ENCODE measurements around the gene OVCA2.

The OVCA2 gene

DNA sequence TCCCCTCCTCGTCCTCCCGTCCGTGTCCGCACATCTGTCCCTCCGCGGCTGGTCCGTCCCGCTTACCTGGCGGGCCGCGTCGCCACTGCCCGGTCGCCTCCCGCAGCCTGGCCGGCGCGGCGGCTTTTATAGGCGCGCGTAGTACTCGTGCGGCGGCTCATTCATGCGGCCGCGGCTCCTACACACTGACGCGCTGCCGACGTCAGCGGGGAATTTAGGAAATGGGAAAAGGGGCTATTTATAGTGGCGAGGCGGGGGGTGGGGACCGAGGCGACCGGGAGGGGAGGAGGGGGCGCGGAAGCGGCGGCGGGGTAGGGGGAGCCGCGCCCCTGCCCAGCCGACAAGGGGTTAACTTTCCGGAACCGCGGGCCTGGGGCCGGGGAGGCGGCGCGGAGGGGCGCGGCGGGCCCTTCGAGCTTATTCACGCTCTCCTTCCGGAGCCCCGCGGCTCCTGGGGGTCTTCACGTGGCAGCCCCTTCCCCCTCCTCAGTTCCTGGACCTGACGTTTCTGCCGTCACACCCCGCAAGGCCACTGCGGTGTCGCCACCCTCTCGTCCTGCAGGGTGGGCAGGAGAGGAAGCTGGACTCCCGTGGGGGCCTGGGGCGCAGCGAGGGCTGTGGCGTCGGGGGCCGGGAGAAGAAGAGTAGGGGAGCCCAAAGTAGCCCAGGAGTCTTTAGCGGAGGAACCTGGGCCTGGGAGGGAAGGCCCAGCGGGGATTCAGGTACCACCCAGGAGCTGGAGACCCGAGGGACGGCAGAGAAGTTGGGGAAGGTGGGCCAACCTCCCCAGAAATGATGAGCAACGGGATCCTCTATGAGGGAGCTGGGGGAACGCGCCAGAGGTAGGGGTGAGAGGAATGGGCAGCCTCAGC lies 9.5 kb downstream of the OVCA2 start:
- DNase-seq (ENCODE audit: insufficient read length) (no peak), FAIRE-seq (no peak)
- TF ChIP-seq POLR2AphosphoS5 (IDR thresholded peaks at IDR 0.05; ENCODE audit: low read depth, low read length), result no peak
- TF ChIP-seq TAF1 (IDR thresholded peaks at IDR 0.05; ENCODE audit: borderline replicate concordance, low read depth, low read length), result no peak
- no peak for TF ChIP-seq POLR2A (IDR thresholded peaks at IDR 0.05; ENCODE audit: low read depth, low read length)

DNA sequence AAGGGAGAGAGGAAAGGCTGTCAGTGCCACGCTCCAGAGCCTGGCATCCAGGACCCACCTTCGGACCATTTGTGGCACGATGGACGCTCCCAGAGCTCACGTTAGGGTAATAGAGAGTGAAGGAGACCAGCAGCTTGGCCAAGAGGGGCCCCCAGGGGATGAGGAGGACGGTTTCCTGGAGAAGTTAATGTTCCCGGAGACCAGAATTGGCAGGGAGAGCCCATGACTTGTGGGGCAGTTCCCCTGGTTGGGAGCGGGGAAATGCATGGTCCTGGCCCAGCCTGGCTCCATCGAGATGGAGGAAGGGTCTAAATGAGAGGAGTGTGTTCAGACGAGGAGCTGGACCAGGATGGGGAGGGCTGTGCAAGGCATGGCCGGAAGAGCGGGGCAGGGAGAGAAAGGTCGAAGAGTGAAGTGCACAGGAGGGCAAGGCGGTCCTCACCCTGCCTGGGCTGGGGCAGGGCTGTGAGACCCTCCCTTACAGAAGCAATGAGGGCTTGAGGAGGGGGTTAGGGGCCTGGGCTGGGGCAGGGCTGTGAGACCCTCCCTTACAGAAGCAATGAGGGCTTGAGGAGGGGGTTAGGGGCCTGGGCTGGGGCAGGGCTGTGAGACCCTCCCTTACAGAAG lies 10.2 kb downstream of the OVCA2 start:
- TF ChIP-seq POLR2A (IDR thresholded peaks at IDR 0.05; ENCODE audit: low read depth, low read length), result no peak
- TF ChIP-seq TAF1 (IDR thresholded peaks at IDR 0.05; ENCODE audit: borderline replicate concordance, low read depth, low read length), result no peak
- TF ChIP-seq POLR2AphosphoS5 (IDR thresholded peaks at IDR 0.05; ENCODE audit: low read depth, low read length), result no peak
- DNase-seq (ENCODE audit: insufficient read length) (no peak), FAIRE-seq (no peak)

DNA sequence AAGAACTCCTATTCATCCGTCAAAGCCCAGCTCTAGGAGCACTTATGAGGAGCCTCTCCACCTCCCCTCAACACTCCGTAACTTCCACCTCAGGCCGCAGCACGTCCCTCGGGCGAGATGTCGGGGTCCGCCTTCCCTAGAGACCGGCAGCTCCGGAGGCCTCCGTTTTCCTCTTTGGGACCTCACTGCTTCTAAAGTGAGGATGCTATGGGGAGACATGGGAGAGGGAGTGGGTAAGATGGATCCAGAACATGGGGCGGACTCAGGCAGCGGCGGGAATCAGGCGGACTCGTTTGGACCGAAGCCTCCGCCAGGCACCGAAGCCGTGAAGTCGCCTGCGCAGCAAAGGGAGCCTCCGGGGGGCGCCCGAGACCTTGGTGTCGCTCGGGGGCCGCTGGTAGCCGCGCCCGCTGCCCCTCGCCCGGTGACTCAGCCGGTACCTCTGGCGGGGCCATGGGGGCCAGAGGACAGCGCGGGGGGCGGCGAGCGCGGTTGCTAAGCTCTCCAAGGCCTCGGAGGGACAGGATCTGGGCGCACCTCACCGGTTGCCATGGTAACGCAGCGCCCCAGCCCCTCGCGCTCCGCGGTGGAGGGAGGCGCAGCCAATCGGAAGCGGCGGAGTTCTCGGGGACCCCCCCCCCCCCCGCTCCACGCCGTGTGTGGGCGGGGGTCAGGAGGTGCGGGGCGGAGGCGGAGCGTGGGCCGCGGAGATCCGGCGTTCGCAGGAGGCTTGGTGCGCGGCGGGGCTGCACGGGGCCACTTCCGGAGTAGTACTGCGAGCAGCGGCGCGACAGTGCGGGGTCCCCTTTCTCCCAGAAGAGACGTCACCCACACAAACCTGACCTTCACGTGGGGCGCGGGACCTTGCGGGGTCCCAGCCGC lies 11.8 kb downstream of the OVCA2 start:
- DNase-seq (ENCODE audit: insufficient read length), result no peak
- TF ChIP-seq POLR2AphosphoS5 (IDR thresholded peaks at IDR 0.05; ENCODE audit: low read depth, low read length), result no peak
- no peak for TF ChIP-seq POLR2A (IDR thresholded peaks at IDR 0.05; ENCODE audit: low read depth, low read length)
- TF ChIP-seq TAF1 (IDR thresholded peaks at IDR 0.05; ENCODE audit: borderline replicate concordance, low read depth, low read length), result no peak
- peak; percentile 91 for FAIRE-seq

DNA sequence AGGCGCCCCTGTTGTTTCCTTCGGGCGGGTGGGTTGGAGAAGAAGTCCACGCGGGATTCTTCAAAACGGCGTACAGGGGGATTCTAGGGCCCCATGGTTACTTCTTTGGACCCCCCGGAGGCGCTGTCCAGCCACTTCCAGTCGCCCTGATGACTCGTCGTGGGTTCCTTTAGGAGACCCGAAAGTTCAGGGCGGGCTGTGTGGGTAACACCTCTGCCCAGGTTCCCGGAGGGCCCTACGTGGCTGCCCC lies 12.4 kb downstream of the OVCA2 start:
- no peak for FAIRE-seq
- DNase-seq (ENCODE audit: insufficient read length), result no peak
- TF ChIP-seq TAF1 (IDR thresholded peaks at IDR 0.05; ENCODE audit: borderline replicate concordance, low read depth, low read length) (no peak), POLR2A (IDR thresholded peaks at IDR 0.05; ENCODE audit: low read depth, low read length) (no peak), POLR2AphosphoS5 (IDR thresholded peaks at IDR 0.05; ENCODE audit: low read depth, low read length) (no peak)

DNA sequence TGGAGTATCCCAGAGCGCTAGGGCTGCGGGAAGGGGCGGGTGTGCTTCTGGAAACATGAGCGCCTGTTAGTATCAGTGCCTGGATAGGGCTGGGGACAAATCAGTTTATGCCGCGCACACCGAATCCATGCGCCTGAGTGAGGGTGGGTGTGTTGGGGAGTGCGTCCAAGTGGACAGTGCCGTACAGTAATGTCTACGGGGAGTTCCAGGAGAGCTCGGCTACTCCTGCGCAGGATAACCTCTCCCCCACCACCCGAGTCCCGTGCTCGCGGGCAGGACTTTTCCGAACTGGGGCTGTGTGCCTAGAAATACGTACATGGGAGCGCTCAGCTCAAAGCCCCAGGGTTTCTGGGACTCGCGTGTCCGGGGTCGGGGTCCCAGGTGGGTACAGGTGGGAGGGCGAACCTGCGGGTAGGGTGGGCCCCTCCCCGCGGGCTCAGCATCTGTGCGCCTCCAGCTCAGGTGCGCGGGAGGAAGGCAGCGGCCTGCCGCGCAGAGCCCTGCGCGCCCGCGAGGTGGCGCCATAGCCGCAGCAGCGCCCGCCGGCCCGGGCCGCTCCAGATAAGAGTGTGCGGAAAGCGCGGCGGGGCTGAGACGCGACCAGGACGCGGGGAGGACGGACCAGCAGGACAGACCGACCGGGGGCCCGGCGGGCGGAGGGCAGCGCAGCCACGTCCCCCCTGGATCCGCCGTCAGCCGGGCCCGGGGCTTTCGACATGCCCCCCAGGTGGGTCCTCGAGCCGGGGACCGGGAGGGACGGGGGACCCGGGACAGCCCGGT lies 12.9 kb downstream of the OVCA2 start, which contains the start of gene HIC1:
Gene HIC1 (plus strand): TSS at position 592 of the 780 bp plus-strand sequence. CDS start 1,588 bp downstream, outside the sequence.
- FAIRE-seq (peak; percentile 98), DNase-seq (ENCODE audit: insufficient read length) (peak; percentile 80)
- TF ChIP-seq POLR2AphosphoS5 (IDR thresholded peaks at IDR 0.05; ENCODE audit: low read depth, low read length) (peak; percentile 70), TAF1 (IDR thresholded peaks at IDR 0.05; ENCODE audit: borderline replicate concordance, low read depth, low read length) (peak; percentile 58; the same call in 1 of the 2 replicates), POLR2A (IDR thresholded peaks at IDR 0.05; ENCODE audit: low read depth, low read length) (peak; percentile 89)

DNA sequence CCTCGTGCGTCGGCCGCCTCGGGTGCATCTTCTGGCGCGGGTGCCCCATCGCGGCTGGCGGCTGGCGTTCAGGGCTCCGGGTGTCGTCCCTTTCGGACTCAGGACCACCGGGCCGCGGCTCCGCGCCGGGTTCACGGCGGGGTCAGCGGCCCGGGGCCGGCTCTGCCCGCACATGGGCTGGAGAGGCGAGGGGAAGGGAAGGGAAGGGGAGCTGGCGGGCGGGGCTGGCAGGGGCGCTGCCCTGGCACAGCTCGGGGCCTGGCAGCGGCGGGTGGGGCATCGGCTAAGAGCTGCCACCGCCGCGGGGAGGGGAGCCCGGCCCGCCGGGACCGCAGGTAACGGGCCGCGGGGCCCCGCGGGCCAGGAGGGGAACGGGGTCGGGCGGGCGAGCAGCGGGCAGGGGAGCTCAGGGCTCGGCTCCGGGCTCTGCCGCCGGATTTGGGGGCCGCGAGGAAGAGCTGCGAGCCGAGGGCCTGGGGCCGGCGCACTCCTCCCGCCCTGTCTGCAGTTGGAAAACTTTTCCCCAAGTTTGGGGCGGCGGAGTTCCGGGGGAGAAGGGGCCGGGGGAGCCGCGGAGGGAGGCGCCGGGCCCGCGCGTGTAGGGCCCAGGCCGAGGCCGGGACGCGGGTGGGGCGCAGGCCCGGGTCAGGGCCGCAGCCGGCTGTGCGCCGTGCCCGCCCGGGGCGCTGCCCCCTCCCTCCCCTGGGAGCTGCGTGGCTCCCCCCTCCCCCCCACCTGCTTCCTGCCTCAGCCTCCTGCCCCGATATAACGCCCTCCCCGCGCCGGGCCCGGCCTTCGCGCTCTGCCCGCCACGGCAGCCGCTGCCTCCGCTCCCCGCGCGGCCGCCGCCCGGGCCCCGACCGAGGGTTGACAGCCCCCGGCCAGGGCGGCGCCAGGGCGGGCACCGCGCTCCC lies 13.7 kb downstream of the OVCA2 start:
- TF ChIP-seq TAF1 (IDR thresholded peaks at IDR 0.05; ENCODE audit: borderline replicate concordance, low read depth, low read length) (no peak), POLR2AphosphoS5 (IDR thresholded peaks at IDR 0.05; ENCODE audit: low read depth, low read length) (no peak), POLR2A (IDR thresholded peaks at IDR 0.05; ENCODE audit: low read depth, low read length) (peak; percentile 52; the same call in 1 of the 2 replicates)
- DNase-seq (ENCODE audit: insufficient read length), result peak; percentile 66
- FAIRE-seq, result peak; percentile 95

DNA sequence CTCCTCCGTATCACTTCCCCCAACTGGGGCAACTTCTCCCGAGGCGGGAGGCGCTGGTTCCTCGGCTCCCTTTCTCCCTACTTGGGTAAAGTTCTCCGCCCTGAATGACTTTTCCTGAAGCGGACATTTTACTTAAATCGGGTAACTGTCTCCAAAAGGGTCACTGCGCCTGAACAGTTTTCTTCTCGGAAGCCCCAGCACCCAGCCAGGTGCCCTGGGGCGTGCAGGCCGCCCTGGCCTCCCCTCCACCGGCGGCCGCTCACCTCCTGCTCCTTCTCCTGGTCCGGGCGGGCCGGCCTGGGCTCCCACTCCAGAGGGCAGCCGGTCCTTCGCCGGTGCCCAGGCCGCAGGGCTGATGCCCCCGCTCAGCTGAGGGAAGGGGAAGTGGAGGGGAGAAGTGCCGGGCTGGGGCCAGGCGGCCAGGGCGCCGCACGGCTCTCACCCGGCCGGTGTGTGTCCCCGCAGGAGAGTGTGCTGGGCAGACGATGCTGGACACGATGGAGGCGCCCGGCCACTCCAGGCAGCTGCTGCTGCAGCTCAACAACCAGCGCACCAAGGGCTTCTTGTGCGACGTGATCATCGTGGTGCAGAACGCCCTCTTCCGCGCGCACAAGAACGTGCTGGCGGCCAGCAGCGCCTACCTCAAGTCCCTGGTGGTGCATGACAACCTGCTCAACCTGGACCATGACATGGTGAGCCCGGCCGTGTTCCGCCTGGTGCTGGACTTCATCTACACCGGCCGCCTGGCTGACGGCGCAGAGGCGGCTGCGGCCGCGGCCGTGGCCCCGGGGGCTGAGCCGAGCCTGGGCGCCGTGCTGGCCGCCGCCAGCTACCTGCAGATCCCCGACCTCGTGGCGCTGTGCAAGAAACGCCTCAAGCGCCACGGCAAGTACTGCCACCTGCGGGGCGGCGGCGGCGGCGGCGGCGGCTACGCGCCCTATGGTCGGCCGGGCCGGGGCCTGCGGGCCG lies 14.7 kb downstream of the OVCA2 start:
- DNase-seq (ENCODE audit: insufficient read length) (no peak), FAIRE-seq (no peak)
- TF ChIP-seq POLR2AphosphoS5 (IDR thresholded peaks at IDR 0.05; ENCODE audit: low read depth, low read length) (peak; percentile 81; the same call in 1 of the 2 replicates), TAF1 (IDR thresholded peaks at IDR 0.05; ENCODE audit: borderline replicate concordance, low read depth, low read length) (no peak), POLR2A (IDR thresholded peaks at IDR 0.05; ENCODE audit: low read depth, low read length) (peak; percentile 69; the same call in 1 of the 2 replicates)

DNA sequence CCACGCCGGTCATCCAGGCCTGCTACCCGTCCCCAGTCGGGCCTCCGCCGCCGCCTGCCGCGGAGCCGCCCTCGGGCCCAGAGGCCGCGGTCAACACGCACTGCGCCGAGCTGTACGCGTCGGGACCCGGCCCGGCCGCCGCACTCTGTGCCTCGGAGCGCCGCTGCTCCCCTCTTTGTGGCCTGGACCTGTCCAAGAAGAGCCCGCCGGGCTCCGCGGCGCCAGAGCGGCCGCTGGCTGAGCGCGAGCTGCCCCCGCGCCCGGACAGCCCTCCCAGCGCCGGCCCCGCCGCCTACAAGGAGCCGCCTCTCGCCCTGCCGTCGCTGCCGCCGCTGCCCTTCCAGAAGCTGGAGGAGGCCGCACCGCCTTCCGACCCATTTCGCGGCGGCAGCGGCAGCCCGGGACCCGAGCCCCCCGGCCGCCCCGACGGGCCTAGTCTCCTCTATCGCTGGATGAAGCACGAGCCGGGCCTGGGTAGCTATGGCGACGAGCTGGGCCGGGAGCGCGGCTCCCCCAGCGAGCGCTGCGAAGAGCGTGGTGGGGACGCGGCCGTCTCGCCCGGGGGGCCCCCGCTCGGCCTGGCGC lies 15.4 kb downstream of the OVCA2 start:
- no peak for TF ChIP-seq TAF1 (IDR thresholded peaks at IDR 0.05; ENCODE audit: borderline replicate concordance, low read depth, low read length)
- no peak for TF ChIP-seq POLR2AphosphoS5 (IDR thresholded peaks at IDR 0.05; ENCODE audit: low read depth, low read length)
- no peak for TF ChIP-seq POLR2A (IDR thresholded peaks at IDR 0.05; ENCODE audit: low read depth, low read length)
- no peak for DNase-seq (ENCODE audit: insufficient read length)
- no peak for FAIRE-seq

Data from GM12892 (cell line).